GM18499 (cell line): ENCODE measurements around the gene PHAF1.

ENCODE experiments used
- ATAC-seq: cut with Tn5 transposase; IDR thresholded peaks from one replicate; pipeline ENCODE4 v1.9.1; 2021; ENCODE audit warnings: moderate number of reproducible peaks; ENCODE audit not compliant: insufficient read depth, unreplicated experiment

The PHAF1 gene

DNA sequence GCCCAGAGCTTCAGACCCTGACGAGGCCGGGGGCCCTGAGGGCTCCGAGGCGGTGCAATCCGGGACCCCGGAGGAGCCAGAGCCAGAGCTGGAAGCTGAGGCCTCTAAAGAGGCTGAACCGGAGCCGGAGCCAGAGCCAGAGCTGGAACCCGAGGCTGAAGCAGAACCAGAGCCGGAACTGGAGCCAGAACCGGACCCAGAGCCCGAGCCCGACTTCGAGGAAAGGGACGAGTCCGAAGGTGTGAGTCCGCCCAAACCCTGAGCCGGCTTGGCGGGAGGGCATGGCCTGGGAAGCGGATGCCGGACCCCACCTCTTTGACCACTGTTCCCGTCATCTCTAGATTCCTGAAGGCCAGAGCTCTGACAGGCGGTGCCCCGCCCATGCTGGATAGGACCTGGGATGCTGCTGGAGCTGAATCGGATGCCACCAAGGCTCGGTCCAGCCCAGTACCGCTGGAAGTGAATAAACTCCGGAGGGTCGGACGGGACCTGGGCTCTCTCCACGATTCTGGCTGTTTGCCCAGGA is 65.0 kb downstream of the PHAF1 start:
- no peak for ATAC-seq

DNA sequence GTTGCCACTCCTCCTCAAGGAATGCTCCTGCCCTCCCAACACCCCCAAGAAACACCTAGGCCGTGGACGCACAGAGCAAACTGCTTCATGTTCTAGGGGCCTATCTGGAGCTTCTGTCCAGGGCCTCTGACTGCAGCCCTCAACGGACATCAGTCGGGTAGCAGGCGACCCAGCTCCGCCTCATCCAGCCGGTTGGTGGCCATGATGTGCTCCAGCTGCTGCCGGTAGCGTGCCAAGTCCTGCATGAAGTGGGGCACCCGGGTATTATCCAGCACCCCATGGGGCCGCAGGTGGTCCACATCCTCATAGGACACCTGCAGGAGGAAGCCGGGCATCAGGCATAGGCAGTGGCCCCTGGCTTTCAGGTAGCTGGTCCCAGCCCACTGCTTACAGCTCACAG is 66.9 kb downstream of the PHAF1 start:
- no peak for ATAC-seq

DNA sequence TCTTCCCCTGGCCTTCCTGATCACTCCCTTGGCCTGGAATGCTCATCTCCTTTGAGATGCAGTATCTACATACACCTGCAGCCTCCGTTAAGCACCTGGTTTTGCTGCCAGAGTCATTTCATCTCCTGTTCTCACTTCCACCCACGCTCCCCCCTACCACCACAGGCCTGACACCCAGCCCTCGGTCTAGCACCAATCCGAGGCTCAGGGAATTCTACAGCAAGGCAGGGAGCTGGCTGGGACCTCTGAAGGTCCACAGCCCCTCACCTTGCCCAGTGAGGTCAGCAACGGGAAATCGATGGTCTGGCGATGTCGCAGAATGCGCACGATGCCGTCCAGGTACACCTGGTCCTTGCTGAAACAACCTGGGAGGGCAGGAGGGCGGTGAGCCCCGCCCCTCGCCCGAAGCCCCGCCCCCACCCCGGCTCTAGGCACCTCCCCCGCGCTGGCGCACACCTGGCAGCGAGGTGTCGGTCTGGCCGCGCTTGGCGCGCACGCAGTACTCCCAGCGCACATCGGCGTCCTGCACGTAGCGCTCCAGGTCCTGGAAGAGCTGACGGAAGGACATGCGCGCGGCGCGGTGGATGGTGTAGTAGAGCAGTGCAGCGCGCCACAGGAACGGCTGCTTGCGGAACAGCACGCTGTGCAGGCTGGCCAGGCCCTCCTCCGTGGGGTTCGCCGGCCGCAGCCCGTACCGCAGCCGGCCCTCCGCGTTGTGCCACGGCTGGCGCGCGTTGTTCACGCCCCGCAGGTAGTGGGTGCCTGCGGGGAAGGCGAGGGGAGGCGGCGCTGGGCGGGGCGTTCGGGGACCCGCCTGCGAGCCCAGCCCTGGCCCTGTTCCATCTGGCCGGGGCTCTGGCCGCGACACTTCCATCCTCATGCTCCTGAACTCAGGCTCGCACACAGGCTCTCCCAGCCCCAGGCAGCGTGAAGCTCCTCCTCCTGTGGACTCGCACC is 68.3 kb downstream of the PHAF1 start:
- ATAC-seq, result no peak

DNA sequence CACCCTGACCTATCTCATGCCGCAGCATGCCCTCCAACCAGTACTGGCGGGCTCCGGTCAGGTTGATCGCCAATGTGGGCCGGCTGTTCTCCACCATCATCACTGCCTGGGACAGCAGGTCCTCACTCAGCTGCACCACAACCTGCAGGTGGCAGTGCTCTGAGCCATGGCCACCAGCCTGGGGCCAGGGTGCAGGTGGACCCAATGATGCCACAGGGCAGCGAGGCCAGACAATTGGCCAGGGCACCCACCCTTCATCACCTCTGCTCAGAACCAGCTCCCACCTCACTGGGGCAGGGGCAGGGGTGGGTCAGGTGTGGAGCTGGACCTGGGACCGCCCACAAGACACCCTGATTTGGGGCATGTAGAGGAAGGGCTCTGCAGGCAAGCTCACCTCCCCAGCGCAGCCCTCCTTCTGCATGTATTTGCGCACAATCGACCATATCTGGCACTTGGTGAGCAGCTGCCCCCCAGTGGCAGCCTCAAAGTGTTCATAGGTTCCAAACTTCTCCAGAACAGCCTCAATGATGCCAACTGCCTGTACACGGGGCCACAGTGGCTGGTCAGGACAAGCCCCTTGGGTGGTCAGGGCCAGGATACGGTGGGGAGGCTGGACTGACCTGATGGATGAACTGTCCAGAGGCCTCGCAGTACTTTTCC is 69.8 kb downstream of the PHAF1 start:
- no peak for ATAC-seq

DNA sequence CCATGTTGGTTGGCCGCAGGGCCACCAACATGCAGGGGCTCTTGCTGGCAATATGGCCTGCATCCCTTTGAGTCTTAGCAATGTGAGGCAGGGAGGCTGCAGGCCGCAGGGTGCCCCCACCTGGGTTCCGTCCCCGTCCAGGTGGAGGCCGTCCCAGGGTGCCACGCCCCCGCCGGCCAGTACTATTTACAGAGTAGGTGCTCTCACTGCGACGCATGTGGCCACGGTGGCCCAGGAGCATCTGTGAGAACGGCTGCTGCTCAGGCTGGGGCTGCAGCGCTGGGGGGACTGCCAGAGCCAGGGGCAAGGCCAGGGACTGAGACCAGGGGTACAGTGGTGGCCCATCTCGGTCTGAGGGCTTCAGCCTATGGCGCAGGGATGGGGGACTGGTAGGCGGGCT is 70.4 kb downstream of the PHAF1 start:
- no peak for ATAC-seq

DNA sequence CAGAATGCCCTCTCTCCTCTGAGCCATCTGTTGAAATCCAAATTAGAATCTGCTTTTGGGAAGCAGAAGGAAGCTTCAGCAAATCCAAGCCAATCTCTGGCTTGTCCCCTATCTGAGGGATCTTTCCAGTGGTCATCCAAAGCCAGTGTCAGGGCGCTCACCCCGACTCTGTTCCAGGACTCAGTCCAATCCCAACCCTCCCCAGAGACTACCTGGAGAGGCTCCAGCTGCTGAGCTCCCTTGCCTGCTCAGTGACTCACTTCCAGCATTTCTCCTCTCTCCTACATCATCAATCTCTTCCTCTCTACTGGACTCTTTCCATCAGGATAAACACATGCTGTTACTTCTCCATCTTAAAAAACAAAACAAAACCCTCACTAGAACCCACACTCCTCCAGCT is 71.6 kb downstream of the PHAF1 start:
- no peak for ATAC-seq

DNA sequence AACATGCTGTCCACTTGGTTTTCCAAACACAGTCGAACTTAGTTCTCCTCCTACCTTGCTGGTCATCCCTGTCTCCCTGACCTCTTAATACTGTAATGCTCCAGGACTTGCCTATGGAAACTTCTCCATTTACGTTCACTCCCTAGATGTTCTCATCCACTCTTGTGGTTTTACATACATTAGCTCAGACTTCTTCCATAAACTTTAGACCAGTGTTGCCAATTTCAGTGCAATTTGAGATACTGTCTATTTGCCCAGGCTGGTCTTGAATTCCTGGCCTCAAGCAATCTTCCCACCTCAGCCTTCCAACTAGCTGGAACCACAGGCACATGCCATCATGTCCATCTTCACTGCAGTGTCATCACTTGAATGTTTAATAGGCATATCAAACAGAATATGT is 72.5 kb downstream of the PHAF1 start:
- no peak for ATAC-seq

DNA sequence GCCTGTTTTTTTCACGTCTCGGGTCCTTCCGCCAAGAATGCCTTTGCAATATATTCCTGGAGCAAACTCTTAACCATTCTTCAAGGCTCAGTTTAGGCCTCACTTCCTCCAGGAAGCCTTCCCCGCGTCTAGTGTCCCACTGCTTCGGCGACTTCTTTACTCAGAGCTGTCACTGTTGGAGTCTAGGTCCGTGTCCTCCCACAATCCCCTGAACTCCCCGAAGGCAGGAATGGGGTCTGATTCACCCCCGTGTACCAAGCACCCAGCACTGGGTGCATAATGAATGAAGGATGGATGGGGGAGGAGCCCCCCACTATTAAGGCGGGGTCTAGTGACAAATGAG is 73.5 kb downstream of the PHAF1 start:
- ATAC-seq, result no peak

DNA sequence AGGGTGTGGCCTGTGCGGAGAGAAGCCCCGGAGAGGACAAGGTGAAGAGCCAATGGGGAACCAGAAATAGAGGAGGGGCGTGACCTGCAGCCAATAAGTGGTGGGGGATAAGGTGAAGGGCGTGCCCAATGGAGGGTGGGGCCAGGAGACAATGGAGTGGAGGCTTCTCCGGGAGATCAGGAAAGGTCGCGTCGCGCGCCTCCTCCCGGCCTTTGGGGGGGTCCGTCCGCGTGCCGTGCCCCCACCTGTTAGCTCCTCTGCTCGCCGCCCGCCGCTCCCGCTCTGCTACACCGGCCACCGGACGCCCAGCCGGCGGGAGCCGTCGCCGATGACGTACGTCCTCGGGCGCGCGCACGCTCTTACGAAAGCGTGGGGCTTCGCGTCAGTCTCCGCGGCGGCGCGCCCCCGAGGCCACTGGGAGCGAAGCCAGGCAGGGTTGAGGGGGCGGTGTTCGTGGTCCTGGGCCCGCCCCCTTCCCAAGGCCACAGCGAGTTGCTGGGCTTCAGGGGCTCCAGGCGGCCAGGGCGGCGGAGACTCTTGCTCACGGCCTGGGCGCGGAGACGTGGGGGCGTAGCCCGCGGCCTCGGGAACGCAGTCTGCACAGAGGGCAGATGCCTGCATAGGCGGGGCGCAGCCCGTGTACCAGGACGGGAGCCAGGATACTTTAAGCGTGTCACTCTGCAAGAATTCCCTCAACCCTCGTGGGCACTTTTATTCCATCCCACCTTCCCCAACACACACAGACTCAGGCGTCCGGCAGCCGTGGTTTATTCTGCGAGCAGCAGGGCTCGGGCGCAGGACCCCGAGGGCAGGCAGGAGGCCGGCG is 74.1 kb downstream of the PHAF1 start, which contains the start of gene MATCAP1:
Gene MATCAP1, minus strand, starts transcription at position 337 of the 826 bp plus-strand sequence. CDS start 3,353 bp downstream, outside the sequence.
- peak; percentile 84 for ATAC-seq

DNA sequence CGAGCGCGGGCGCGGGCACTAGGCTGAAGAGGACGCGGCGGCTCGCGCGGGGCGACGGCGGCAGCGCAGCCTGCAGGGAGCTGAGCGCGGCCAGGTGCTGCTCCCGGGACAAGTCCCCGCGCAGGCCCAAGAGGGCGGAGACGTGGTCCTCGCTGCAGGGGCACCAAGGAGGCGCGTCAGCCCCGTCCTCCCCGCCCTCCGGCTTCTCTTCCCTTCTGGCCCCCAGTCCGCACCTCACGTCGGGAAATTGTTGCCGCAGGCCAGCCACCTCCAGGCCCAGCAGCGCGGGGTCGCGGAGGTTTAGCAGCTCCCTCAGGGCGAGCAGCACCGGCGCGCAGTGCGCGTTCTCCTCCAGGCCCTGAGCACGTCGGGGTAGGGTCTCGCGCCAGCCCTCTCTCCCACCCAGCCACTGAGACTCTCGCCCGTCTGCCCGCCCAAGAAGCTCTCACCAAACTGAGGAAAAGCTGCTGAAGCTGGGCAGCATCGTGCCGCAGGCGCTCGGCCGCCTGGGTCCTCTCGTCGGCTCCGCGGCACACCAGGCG is 74.8 kb downstream of the PHAF1 start:
- ATAC-seq, result no peak

DNA sequence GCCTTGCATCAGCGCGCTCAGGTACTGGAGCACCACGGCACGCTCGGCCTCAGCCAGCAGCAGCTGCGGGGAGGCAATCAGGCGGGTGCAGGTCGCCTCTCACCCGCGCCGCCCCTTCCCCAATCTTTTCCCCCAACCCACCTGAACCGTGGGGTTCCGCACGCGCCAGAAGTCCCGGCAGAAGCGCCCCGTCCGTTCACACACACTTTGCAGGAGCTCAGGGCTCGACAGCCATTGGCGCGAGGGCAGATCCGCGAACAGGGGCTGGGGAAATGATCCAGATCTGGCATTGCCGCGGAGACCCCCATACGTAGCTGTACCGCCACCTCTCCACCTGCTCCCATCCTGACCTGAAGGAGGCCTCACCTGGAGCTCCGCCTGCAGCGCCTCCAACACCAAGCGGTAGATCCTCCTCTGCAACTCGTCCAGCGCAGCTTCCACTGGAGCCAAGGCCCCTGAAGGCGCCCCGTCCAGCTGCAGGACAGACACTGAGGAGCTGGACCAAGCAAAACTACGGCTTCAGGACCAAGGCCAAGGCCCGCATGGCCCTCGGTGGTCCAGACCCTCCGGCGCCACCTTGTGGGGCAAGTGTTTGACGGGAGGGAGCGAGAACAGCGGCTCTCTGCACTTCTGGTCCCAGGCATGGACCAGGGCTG is 75.4 kb downstream of the PHAF1 start:
- ATAC-seq, result no peak

DNA sequence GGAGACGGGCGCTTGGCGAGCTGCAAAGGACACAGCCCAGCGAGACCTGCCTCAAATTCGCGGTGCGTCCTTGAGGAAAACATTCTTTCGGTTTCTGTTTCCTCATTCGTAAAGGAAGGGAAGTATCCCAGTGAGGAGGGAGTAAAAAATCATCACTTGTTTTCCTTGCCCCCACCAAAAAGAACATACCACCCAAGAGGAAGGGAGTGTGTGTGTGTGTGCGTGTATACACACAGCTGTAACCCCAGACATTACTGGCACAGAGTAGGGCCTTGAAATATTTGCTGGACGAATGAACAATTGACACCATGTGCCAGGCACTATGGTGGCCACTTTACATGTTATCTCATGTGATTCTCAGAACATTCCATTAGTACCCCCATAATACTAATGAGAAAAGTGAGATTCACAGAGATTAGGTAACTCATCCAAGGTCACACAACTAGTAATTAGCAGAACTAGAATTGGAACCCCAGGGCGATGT is 76.0 kb downstream of the PHAF1 start:
- no peak for ATAC-seq

DNA sequence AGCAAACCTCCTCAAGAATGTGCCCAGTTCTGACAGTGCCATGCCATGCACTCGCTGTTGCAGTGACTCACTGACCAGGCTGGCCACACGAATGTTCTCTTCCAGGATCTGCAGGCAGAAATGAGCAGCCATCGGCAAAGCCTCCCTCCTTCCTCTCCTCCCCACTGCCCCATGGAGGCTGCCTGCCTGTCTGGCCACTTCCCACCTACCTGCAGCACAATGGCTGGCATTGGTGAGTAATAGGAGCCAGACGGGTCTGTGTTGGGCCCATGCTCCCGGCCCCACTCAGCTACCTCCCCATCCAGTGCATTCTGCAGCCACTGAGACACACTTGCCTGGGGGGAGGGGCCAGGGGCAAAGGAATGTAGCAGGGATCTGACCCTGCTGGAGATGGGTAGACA is 76.8 kb downstream of the PHAF1 start:
- ATAC-seq, result no peak

DNA sequence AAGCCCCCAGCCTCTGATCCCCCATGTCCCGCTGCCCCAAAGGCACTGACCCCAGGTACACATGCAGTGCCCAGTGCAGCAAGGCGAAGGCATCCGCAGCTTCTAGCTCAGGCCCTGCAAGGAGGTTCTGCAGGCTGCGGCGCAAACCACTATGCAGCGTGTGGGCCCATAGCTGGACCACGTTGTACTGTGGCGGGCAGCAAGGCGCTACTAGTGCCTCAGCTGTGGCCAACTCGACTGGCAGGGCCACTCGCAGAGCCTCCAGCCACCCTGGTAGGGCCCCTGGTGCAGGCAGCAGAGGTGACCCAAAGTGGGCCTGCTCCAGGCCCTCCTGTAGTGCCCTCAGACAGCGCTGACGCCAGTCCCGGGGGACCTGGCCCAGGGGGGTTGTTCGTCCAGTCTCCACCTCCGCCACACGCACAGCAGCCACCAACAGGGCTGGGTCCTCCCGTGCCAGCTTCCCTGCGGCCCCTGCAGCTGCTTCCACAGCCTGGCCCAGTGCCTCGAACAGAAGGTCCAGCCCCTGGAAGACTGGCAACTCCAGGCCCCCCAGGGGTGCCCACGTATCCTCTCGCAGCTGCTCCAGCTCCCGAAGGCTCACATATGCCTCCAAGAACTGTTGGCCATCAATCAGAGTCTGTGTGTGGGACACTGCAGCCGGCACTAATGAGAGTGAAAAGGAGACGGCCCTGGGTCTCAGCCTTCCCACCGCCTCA is 77.6 kb downstream of the PHAF1 start:
- ATAC-seq, result no peak

DNA sequence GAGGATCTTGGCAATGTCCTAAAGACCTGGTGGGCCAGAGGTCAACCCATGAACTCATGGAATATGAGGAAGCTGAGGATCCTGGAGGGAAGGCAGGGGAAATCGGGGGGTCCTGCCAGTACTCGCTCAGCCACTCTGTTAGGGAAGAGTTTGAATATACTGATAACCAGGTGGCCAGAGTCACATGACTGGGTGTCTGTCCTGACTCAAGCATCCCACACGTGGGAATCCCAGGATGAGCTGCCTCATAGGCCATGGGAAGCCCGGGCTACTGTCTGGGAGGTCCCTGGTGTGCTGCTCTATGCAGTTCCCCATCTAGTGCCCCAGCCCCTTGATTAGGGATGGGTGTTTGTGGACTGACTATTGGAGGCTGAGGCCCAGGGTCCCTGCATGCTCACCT is 78.6 kb downstream of the PHAF1 start:
- no peak for ATAC-seq

DNA sequence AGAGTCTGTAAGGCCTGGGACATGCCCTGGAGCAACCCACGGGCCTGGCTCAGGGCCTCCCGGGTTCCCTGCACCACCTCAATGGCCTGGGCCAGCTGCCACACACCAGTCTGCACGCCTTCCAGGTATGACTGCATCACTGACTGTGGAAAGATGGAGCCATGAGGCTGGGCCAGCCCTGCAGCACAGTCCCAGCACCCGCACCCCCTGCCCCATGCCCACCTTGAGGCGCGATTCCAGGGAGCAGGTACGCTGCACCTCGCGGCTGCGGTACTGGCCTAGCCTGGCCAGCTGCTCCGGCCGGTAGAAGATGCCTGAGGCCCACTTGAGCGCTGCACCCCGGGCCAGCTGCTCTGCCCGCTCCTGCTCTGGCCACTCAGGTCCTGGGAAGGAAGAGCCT is 79.1 kb downstream of the PHAF1 start:
- no peak for ATAC-seq

DNA sequence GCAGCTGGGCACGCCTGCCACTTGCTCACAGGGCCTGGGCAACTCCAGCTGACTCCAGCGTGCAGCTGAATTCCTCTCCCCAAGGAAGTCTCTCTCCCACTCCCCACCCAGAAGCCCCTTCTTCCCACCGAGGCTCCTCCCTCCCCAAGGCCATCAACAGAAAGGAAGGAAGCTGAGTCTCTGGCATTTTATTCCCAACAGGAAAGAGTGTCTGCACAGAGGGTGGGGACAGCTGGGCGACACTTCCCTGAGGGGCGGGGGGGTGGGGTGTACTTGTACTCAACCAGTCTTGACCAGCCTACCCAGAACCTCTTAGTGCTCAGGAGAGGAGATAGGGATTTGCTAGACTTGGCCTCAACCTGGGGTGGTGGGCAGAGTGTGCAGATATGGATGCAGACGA is 80.3 kb downstream of the PHAF1 start, which contains the start of gene EXOC3L1:
Gene EXOC3L1, minus strand, starts transcription at position 96 of the 400 bp plus-strand sequence. CDS start 460 bp downstream, outside the sequence.
- ATAC-seq, result no peak

DNA sequence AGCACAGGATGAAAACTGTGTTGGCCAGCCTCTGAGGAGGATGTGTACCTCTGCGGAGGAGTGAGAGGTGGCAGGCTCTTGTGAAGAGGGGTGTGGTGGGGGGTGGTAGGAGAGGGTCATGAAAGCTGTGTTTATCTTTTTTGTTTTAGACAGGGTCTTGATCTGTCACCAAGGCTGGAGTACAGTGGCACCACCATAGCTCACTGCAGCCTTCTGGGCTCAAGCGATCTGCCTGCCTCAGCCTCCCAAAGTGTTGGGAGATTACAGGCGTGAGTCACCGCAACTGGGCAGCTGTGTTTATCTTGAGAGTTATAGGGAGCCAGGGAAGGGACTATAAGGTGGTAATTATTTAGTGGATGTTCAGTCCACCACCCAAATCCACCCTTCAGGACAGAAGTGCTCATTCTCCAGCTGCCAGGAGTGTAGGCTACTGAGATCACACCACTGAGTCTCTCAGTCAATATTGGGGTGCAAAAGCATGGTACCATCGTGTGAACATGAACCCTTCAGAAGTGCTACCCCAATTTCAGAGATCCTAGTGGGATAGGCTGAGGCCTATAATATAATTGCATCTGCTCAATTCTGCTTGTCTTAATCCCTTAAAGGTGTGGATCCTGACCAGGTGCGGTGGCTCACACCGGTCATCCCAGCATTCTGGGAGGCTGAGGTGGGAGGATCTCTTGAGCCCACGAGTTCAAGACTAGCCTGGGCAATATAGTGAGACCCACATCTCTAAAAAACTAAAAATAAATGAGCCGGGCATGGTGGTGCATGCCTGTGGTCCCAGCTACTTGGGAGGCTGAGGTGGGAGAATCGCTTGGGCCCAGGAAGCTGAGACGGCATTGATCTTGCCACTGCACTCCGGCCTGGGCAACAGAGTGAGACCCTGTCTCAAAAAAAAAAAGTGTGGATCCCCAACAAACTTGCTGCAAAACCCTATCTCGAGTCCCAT is 81.0 kb downstream of the PHAF1 start:
- no peak for ATAC-seq
